Stimulated activated CD8-positive, alpha-beta memory T cell treated with anti-CD3 and anti-CD28 coated beads, Interleukin-15, amount 100 ng/mL, for 4 hours (primary cell): ENCODE data around the gene NEK5.

Experiments used
- DNase-seq, 2 donors: peaks; one replicate each; pipeline ENCODE4 v3.0.0-alpha.2; 2020; ENCODE audit warnings: low read depth in 2 of 2

Gene NEK5

GRCh38 chr13:52011632-52012511 is 117.0 kb downstream of the NEK5 start, which contains the start of gene ALG11:
Gene ALG11, plus strand, starts transcription at chr13:52012398. Its CDS starts 21 bp downstream, at chr13:52012419.
- peak; percentile 99 for DNase-seq

DNA sequence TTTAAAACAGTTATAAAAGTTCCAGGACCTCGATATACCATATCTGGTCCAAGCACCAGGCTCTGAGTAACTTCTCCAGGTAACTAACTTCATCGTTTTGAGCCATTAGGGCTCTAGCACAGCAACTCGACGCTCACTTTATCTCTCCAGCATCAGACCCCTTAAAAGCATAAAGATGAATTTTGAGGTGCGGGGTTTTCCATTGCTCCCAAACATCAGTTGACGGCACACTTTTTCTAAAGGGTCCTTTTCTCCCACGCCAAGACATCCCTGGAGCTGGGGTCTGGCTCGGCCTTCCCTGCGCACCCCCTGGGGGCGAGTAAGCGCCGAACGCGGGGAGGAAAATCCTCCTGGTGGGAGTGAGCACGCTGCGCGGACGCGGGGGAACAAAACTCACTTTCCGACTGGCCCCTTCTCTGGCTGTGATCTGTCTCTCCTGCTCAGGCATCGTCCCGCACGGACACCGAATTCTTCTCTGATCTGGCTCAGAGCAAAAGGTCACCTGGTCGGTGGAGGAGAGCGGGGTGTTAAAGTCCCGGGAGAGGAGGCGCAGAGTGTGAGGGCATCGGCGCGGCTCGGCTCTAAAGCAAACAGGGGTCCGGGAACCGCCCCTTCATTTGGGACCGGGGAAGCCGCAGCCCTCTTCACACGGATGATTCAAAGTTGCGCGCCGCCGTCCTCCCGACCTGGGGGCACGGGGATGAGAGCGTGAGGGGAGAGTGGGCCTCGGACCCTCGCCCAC is 117.8 kb downstream of the NEK5 start, which contains the start of gene ATP7B:
TSS of gene ATP7B (minus strand) at position 561 of the 742 bp plus-strand sequence. CDS start at position 448, 113 bp downstream.
- peak in 1 of 2 donors; percentile 3 for DNase-seq

GRCh38 chr13:52009946-52010345 is 118.9 kb downstream of the NEK5 start:
- DNase-seq = no peak

DNA sequence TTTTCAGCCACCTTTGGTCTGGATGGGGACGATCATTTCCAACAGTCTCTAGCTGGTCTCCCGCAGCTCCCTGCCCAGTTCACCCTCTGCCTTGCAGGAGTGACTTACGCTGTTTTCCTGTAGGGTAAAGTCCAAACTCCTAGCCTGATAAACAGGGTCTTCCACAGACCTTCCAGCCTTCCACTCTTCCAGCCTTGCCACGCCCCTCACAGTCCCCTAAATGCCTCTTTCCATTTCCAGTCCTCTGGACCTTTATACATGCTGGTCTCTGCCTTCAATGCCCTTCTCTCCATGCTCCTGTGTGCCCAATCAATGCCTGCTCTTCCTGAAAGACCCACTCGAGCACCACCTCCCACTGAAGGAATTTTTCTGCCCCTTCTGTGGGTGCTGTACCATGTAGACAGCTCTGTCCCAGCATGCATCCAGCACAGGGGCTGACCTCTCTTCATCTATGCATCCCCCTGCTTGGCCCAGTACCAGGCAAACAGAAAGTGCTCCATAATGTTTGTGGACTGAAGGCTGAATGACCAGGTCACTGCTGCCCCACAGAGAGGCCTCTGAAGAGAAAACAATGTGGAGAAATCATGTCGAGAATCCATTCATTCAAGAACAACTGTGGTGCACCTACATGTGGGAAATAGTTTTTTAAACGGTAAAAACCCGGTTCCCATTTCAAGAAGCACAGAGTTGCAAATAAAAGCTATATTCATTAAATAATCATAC is 122.2 kb downstream of the NEK5 start:
- DNase-seq = no peak

- no peak for DNase-seq
Measured at GRCh38 chr13:52005841-52006522, 122.9 kb downstream of the NEK5 start.

DNA sequence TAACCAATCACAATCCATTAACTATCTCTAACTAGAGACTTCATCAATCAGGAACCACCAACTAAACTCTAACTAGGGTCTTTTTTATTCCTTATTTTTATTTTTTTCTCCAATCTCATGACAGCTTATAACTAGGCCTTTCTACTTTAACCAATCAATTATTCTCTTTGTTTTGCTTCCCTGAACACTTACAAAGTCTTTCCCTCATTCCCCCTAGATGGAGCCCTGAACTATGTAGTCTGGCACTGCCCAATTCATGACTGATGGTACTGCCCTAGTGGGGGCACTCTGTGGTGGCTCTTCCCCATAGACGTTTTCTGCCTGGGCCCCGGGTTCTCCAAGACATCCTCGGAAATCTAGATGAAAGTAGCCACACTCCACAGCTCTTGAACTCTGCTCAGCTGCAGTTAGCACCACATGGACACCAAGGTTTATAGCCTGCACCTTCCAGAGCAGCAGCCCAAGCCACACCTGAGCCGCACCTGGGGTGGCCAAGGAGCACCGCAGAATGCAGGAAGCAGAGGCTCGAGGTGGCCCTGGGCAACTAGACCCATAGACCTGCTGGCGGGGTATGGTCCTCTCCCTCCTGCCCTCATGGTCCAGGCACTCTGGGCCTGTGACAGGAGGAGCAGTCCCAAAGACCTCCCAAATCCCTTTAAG is 124.2 kb downstream of the NEK5 start:
- DNase-seq = no peak

DNA sequence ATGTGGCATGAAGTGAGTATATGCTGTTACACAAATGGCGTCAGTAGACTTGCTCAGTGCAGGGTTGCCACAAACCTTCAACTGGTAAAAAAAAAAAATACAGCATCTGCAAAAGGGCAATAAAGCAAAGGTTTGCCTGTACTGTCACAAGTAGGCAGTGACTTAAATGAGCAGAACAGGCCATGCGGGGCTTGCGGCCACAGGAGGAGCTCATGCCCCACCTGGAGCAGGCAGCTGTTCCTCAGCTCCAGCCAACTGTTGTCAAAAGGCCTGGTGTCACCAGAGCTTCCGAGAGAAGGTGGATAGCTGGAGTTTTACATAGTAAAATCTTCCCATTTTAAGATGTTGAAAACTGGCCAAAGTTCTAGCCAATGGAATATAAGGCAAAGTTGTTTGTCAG is 125.3 kb downstream of the NEK5 start:
- no peak for DNase-seq

DNA sequence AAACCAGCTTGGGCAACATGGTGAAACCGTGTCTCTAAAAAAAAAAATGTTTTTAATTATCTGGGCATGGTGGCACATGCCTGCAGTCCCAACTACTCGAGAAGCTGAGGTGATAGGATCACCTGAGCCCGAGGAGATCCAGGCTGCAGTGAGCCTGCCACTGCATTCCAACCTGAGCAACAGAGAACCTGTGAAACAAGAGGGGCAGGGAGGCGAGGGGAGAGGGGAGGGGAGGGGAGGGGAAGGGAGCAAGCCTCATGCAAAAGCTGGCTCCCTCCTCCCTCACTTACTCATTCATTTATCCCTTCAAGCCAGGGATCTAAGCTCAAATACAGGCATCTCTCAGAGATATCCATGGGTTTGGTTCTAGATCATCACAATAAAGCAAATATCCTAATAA is 126.5 kb downstream of the NEK5 start:
- no peak for DNase-seq

GRCh38 chr13:52001120-52001731 is 127.6 kb downstream of the NEK5 start:
- DNase-seq = no peak

- no peak for DNase-seq
Measured at GRCh38 chr13:51999921-52000320, 129.0 kb downstream of the NEK5 start.

DNA sequence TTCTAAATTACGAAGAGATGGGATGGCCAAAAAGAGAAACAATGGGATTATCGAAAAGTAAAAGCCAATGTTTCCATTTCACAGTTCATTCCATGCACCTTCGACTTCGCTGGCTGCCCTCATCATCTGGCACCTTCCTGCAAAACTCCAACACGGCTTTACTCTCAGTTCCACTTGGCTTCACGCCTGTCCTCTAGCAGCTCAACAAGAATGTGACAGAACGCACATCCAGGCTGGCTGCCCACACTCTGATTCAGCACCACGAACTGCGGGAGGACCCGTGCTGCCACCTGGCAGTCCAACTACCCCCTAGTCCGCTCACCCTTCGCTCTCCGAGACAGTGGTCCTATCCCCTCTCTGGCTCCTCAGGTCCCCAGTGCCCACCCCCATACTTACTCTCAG is 129.4 kb downstream of the NEK5 start:
- no peak for DNase-seq

DNA sequence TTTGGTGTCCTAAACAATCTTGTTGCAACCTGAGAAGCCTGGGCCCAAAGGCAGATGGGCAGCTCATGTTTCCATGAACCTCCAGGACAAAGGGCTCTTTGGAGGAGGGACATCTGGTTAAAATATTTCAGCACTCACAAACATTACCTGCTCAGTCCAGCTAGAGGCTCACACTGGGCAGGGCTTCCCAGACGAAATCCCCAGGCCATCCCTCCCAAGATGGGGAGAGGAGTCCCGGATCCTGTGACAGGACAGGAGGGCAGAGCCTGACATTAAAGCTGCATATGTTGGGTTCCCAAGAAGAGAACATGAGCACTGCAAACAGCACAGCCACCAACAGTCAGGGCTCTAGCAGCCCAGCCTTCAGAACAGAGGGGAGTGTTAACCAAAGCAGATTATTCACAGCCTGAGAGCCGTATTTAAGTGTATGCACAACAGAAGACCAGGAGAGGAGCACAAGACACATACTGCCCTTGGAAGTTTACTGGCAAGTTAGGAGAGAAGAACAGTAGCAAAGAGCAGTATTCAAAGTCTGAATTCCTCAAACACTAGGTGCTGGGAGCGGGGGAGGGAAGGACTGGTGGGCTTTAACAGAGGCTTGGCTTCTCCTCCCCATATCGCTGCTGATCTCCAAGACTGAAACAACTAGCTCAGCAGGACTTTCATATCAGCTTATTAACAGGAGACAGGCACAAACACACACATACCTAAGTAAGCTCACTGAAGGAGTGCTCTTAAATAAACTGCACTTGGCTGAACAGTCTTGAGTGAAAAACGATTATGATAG is 130.0 kb downstream of the NEK5 start:
- DNase-seq = no peak

DNA sequence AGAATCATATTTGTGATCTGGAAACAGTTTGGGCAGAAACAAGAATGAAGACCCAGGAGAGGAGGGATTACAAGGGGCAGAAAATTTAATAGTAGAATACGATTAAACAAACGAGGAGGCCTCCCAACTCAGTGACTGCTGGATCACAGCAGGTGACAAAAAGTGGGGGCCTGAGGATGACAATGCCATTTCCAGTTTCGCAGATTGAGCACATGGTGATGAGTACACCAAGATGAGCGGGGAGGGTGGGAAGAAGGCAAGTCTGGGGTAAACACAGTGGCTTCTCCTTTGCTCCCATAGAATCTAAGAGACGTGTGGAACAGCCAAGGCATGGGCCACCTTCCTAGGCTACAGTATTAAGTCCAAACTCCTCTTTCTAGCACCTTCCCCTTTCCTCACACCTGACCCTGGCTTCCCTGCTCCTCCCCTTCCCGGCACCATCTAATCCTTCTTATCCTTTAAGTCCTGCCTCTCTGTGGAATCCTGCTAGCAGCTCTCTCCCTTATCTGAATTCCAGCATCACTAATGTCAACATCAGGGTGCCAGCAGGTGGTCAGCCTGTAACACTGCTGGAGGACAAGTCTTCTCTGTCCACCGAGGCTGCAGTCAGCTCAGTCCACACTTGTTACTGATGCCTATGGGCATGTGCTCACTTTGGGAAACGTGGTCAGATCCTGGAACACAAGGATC is 131.1 kb downstream of the NEK5 start:
- DNase-seq = no peak

GRCh38 chr13:51997186-51997585 is 131.7 kb downstream of the NEK5 start:
- no peak for DNase-seq

GRCh38 chr13:51996641-51997040 is 132.2 kb downstream of the NEK5 start:
- DNase-seq = no peak

- DNase-seq = no peak
Measured at GRCh38 chr13:51995677-51996551, 133.0 kb downstream of the NEK5 start.

DNA sequence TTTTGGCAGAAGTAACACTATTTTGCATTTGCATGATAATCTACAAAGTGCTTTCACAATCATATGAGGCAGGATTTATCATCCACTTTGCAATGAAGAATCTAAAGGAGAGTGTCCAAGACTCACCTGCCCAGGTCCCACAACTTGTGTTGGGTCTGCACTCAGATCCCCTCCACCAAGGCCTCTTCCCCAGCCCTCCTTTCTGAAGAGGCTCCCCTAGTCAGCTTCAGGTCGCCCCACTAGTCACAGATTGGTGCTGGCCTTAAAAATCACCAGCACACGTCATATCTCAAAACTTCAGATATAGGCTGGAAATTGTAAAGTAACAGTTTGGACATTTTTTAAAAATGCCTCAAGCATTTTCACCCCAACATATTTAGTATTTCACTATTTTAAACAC is 135.2 kb downstream of the NEK5 start:
- no peak for DNase-seq

DNA sequence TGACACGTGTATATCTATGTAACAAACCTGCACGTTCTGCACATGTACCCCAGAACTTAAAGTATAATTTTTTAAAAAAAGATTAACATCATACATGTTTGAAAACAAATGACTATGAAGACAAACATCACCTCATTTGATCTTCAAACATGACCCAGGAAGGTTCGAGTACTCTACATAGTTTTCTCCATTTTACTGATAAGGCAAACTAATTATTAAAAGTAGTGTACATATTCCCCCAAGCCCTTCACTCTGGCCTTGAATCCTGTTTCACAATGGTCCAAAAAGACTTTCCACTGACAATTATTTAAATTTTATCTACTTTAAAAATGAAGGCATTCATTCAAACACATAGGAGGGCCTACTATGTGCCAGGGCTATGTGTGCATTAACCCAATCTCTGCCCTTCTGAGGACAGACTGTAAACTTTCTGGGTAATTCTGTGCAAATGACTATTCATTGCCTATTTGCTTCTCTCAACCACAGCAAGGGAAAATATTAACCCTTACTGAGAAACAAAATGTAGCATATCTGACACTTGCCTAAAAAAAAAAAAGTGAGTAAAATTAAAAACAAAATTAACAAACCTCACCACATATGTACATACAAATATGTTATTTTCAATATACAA is 139.8 kb downstream of the NEK5 start:
- no peak for DNase-seq
